GM19025 (cell line): ENCODE data around the gene SCGB3A1.

Source experiments
- ATAC-seq: cut with Tn5 transposase; IDR thresholded peaks from one replicate; pipeline ENCODE4 v1.9.1; 2021; ENCODE audit warnings: mild to moderate bottlenecking, low read depth, moderate library complexity; ENCODE audit not compliant: unreplicated experiment

The SCGB3A1 gene

DNA sequence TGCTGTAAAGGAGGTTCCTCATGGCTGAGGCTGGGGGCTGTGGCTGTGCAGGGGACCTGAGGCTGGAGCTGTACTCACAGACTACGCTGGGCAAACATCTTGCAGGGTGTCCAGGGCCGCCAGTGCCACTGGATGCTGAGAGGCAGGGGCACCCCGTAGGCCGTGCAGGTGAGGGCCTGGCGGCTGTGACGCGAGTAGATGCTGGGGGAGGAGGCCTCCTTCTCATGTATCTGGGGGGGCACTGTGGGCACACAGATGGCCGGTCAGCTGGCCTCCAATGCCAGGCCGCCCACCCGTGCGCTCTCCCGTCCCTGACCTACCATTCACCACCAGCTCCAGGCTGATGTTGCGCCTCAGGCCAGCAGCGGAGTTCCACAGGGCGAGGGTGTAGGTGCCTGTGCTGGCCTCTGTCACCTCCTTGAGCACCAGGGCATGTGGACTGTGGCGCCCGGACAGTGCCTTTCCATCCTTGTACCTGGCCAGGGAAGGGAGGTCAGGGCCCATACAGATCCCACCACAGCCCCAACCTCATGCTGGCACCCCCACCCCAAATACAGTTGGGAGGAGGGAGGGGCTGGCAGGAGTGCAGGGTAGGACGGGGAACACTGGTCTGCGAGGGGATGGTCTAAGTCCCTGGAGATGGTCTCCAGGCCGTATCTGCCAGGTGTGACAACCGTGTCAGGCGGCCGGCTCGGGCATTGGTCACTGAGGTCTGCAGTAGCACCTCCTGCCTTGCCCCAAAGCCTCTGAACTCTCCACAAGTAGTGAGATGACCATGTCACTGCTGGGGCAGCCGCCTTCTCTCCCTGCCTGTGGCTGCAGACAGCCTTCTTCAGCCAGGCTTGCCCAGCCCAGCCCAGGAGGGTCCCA lies 34.7 kb upstream of the SCGB3A1 start:
- ATAC-seq: no peak

DNA sequence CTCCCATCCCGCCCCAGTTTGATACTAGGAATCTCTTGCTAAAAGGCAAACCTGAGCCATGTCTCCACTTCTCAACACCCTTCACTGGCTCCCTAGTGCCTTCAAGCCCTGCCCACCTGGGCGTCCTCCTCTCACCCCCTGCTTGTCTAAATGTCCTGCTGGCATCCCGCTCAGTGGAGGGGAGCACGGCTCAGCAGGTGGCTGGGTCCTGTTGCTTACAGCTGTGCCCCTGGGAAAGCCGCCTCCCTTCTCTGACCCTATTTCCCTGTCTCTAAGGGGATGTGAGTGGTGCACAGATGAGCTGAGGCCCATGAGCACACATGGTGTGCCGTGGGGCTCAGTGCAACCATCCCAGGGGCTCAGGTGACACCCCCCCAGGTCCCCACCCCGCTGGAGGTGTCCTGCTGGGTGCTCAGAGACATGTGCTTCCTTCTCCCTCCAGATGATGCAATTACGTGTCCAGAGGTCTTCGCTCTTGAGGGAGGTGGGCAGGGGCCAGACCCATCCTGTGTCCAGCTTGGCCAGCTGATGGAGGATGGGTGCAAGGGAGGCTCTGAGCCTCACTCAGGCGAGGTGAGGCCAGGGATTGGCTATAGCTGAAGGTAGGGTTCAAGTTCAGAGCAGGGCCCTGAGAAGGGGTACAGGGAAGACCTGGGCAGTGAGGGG lies 34.0 kb upstream of the SCGB3A1 start:
- no peak for ATAC-seq

DNA sequence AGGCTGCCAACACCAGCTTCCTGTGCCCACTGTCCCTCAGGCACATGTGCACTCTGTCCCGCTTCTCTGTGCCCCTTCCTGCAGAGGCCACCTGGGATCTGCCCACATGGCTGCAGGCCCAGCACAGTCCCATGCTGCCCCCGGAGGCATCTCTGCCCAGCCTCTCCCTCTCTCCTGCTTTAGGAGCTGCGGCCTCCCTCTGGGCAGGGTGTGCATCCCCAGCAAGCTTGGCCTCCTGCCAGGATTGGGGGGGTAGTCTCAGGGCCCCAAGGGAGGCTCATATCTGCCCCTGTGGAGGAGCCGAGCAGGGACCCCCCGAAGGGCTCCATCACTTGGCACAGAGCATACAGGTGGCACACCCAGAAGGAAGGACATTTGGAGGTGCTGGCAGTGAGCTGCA lies 33.3 kb upstream of the SCGB3A1 start:
- ATAC-seq: no peak

DNA sequence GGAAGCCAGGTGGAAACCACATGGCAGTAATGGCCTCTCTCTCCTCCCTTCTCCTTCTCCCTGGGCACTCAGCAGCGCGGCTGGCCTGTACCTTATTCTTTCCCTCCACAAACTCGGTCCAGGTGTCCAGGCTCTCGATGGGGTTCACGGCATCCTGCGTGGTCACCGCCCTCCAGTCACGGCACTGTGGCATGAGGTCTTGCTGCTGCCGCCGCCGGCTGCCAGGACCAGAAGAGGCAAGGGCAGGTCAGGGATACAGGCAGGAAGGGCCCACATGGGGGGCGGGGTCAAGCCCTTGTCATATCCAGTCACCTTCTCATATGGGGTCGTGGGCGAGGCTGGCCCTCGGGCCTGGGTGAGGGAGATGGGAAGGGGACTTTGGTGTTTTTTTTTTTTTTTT lies 32.5 kb upstream of the SCGB3A1 start:
- ATAC-seq: no peak

DNA sequence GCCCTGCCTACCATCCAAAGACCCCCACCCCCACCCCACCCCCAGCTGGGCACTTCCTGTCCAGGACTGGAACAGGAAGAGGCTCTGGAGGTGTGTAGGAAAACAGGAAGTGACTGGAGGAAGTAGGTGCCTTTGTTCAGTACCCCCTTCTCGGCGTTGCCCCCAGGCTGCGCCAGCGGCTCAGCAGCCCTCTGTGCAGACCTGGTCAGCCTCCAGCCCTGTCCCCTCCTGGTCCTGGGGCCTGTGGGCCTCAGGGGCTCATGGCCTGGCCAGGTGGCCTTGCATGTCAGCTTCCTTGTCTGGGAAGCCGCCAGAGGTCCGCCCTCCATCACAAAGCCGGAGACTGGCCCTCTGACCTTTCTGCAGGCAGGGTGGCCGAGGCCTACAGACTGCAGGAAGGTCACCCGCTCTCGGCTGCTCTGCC lies 32.1 kb upstream of the SCGB3A1 start:
- no peak for ATAC-seq

DNA sequence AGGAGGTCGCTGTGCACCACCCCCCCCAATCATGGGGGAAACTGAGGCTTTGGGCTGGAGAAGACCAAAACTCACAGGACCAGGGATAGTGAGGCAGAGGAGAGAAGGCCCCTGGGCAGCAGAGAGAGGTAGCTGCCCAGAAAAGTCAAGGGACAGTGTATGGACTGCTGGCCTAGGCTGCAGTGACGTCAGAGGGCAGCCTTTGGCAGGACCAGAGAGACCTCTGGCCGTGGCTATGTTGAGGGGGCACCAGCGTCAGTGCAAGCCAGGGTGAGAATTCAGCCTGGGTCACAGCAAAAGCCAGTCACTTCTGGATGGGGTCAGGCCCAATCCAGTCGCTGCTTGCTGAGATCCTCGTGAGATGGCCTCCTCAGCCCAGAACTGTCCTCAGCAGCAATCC lies 31.6 kb upstream of the SCGB3A1 start:
- ATAC-seq: no peak

DNA sequence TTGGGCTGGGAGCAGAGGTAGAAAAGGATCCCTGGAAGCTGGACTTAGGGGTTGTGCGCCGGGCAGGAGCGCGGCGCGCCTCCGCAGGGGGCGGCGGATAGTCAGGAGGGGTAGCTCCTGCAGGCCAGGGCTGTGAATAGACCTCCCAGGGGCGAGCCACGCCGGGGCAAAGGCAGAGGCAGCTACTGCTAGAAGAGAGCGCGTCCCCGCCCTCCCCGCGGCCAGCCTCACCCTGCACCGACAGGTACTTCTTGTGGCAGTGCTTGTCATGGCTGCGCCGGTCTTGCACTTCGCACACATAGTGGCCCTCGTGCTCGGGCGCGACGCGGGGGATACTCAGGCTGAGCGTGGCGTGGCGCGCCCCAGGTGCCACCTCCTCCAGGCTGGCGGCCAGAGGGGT lies 30.0 kb upstream of the SCGB3A1 start:
- ATAC-seq: no peak

DNA sequence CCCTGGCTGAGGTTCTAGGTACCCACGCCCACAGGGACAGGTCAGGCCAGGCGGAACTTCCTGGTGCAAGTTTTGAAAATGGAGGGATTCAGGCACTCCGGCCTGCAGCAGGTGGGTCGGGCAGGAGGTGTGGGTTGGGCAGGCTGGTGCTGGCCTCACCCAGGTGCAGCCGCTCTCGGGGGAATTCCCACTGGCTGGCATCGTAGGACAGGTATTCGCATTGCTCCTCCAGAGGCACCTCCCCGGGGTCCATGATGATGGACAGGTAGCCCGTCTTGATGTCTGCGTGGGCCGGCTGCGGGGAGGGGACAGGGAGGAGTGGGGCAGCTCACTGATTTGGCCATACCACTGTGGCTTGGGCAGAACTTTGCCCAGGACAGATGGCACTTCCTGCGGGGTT lies 28.7 kb upstream of the SCGB3A1 start:
- no peak for ATAC-seq

DNA sequence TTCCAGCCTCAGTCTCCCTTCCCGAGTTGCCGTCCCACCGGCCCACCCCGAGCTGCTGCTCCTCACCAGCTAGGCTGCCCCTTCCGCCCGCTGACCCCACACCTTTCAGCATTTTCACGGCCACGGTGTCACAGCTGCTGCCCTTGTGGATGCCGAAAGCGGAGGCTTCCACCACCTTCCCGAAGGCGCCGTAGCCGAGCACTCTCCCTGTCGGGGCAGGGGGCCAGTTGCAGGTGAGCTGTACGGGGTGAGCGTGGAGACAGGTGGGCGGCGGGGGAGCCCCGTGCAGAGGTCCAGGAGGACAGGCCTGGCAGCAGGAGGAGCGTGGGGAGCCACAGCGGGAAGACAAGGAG lies 28.2 kb upstream of the SCGB3A1 start:
- ATAC-seq: no peak

DNA sequence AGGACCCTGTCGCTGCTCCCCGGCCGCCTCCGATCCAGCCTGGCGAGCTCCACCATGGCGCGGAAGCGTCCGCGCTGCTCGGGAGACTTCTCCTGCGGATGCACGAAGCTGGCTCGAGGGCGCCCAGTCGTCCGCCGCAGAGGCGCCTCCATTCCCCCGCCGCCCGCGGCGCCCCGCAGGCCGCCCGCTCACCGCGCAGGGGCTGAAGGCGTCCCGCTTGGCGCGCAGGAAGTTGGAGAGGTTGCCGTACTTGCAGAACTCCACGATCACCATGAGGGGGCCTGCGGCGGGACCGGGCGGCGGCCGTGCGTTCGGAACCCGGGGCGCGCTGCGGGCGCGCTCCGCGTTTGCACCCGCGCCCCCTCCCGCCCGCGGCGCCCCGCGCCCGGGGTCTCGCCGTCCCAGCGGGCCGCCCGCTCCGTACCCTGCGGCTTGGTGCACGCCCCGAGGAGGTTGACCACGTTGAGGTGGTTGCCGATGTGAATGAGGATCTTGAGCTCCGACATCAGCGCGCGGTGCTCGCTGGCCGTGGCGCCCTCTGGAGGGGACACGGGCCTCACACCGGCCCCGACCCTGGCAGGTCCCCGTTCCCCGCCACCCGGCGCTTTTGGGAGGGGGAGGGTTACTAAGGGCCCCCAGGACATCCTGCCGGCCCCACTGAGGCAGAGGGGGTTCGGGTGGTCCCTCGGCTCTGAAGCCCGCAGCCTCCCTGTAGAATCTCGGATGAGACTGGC lies 27.7 kb upstream of the SCGB3A1 start:
- no peak for ATAC-seq

DNA sequence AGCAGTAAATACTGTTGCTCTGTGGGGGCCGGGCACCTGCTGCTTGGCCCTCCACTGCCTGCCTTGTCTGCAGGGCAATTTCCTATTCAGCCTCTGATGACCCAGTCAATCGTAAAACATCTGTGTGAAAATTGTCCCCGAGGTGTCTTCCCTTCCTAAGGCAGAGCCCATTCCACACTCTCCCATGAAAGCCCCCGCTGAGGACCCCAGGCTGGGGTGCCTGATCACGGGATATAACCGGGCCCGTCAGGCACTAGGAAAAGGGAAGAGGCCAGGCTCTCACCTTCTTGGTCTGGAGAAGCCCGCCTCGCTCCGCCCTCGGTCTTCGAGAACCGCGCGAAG lies 27.2 kb upstream of the SCGB3A1 start:
- ATAC-seq: no peak

DNA sequence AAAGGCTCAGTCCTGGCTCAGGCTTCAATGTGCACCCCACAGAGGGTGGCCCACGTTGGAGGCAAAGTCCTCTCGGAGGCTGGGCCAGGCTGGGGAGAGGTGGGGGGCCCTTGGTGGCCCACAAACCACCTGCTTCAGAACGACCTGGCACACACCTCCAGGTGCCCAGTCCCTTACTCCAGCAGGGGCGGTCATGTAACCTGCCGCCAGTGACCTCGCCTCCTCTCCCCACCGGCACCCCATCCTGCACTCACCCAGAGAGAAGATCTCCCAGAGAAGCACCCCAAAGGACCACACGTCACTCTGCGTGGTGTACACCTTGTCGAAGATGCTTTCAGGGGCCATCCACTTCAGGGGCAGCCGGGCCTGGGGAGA lies 22.5 kb upstream of the SCGB3A1 start:
- ATAC-seq: no peak

DNA sequence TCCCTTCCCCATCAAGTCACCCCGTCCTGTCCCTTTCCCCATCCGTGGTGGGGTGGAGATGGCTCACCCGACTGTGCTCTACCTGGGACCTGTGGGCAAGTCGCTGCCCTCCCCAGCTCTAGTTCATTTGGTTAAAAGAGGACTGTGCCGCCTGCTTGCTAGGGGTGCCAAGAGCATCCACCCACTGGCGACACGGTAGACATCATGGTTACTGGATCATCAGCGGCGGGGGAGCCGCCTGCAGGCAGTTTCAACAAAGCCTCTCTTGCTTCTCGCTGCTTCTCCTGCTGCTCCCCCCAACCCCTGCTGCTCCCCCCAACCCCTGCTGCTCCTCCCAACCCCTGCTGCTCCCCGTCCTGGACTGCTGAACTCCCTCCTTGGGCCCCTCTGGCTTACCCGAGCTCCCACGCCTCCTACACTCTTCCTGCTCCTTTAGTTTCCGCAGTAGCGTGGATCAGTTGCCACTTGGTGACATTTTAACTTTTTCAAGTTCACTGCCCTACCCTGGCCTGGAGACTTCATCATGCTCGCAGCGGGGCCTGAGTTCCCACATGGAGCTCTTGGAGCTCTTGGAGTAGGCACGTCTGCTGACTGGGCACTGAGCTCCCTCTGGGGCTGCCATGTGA lies 22.0 kb upstream of the SCGB3A1 start:
- ATAC-seq: no peak

DNA sequence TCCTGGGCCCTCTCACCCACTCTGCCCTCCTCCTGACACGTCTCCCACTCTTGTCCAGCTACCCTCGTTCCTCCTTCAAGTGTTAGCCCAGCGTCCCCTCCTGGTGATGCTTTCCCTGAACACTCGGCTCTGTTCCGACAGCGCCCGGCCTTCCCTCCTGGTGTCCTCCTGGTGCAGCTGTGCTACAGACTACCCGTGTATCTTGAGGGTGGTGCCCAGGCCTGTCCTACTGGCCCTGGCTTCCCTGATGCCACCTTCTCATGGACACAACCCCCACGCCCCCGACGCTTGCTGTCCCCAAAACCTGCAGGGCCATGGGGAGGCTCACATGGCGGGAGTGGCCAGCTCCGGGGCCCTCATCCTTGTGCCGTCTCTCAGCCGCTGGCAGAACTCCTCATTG lies 21.4 kb upstream of the SCGB3A1 start:
- no peak for ATAC-seq

DNA sequence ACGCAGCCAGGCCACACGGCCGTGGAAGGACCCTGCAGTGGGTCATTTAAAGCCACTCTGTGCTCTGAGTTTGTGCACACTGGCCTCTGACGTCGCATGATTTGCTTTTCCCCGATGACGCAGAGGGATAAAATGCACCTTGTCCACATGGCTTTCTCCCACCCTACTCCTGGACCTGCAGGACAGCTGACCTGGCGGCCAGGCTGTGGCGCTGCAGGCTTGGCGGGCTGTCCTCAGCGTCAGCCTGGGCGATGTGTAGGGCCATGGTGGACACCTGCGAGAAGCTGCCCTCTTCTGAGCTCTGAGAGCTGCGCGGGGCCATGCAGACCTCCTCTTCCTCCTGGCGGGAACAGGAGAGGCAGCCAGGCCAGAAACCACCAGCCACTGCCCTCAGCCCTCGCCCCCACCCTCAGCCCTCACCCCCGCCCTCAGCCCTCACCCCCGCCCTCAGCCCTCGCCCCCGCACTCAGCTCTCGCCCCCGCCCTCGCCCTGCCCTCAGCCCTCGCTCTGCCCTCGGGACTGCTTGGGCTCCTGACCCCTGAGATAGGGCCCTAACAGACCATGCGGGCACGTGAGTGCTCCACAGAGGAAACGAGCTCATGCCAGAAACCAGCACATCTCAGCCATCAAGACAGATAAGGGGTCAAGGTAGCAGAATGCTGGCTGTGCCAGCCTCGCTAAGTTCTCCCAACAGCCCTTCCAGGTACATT lies 20.0 kb upstream of the SCGB3A1 start:
- ATAC-seq: no peak

DNA sequence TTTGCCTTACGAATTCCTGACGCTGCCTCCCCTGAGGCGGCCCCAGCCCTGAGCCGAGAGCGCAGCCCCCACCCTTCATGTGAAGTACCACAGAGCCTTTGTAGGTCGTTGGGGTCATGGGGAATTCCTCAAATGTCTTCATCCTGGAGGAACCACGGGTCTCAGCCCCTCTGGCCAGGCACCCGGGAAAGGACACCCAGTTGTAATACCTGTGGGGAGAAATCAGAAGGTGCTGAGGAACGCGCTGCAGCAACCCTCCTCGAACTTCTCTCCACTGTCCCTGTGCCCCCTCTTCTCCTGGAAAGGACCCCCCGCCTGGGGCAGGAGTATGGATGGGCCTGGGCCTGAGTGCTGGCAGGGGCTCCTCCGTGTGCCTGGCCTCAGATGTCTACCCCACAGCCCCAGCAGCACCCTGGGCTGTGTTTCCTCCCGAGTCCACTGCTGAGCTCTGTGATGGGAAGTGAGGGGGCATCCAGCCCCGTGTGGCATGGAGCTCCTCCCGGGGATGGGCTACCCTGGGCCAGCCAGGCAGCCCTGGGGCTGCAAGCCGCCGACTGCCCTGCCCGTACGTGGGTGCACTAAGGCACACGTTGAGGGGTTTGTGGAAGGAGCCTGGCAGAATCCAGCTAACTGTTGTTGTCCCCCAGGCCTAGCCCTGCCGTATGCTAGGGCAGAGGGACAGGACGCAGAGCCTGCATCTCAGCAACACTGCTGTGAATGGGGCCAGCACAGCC lies 18.7 kb upstream of the SCGB3A1 start:
- no peak for ATAC-seq

DNA sequence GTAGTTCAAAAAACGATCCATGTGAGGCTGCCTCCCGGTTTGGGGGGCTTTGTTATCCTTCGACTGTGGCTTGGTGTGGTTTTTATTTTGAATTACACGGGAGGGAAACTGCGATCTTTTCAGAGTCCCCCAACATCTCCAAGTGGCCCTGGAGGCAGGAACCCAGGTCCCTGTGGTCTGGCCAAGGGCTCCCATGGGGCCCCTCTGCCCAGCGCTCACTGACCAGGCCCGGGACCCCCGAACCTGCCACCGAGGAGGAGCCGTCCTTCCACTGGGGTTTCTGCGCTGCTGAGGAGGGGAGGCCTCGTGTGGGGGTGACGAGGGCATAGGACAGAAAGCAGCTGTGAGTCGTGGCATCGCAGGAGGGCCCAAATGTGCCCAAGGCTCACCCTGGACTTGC lies 18.1 kb upstream of the SCGB3A1 start:
- no peak for ATAC-seq

DNA sequence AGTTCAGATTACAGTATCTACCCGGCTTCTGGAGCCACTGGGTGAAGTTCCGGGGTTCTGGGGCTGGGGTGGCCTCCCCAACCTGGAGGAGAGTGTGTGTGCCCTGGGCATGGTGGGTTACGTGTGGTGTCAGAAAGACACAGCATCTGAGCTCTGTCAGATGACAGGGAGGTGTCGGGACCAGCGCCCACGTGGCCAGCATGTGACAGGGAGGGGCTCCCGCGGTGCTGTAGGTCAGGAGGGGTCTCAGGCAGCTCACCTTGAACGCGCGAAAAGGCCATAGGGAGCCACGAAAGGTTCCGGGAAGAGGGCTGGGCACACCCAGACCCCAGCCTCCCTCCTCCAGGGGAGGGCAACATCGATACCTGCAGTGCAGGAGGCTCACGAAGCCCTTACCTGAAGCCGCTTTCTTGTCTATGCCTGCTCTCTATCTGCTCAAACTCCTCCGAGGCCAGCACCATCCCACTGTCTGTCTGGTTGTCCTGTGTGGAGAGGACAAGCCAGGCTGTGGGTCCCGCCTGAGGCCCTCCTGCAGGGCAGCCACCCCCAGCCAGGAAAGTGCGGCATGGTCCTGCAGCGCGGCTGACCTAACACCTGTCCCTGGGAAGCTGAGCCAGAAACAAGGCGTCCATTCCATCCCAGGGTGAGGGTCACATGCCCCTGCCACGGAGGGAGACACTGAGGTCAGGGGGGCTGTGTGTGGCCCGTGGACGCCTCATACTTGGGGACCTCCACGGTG lies 17.4 kb upstream of the SCGB3A1 start:
- no peak for ATAC-seq

DNA sequence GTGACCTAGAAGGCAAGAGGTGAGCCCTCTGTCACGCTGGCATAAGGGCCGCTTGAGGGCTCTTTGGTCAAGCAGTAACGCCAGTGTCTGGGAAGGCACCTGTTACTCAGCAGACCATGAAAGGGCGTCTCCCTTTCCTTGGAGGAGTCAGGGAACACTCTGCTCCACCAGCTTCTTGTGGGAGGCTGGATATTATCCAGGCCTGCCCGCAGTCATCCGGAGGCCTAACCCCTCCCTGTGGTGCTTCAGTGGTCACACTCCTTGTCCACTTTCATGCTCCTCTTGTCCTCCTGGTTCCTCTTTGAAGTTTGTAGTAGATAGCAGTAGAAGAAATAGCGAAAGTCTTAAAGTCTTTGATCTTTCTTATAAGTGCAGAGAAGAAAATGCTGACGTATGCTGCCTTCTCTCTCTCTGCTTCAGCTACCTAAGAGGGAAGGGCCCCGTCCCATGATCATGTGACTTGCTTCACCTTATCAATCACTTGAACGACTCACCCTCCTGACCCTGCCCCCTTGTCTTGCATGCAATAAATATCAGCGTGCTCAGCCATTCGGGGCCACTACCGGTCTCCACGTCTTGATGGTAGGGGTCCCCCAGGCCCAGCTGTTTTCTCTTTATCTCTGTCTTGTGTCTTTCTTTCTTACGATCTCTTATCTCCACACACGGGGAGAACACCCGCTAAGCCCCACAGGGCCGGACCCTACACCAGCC lies 16.7 kb upstream of the SCGB3A1 start:
- ATAC-seq: no peak
